Measurements from ENCODE around the gene ADGRD1. TPM values are rescaled to one million over a fixed set of nuclear protein-coding genes. Genes with fewer than 3 reads are reported as not detected.

The ADGRD1 gene
- total RNA-seq, 1 experiment from 2014 or later = not detected

DNA sequence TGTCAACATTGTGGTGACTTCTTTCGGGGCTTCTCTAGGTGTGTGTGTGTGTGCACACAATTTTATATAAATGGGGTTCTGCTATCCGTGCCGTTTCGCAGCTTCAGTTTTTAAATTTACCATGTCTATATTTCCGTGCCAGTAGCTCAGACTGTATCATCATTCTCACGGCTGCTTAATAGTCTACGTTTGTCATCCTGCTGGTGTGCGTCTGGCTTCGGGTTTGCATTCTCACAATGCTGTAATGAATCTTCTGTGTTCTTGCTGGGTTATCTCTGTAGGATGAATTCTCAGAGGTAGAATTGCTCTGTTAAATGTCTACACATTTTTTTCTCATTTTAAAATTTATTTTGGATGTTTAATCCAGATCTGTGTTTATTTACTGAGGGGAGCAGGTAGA, 73.6 kb downstream of the ADGRD1 start:
- in situ Hi-C loops (cut with HindIII; ENCODE audit: low pct_unique_long_range_greater_than_20kb, low sequenced_read_pairs) = no loop called here

DNA sequence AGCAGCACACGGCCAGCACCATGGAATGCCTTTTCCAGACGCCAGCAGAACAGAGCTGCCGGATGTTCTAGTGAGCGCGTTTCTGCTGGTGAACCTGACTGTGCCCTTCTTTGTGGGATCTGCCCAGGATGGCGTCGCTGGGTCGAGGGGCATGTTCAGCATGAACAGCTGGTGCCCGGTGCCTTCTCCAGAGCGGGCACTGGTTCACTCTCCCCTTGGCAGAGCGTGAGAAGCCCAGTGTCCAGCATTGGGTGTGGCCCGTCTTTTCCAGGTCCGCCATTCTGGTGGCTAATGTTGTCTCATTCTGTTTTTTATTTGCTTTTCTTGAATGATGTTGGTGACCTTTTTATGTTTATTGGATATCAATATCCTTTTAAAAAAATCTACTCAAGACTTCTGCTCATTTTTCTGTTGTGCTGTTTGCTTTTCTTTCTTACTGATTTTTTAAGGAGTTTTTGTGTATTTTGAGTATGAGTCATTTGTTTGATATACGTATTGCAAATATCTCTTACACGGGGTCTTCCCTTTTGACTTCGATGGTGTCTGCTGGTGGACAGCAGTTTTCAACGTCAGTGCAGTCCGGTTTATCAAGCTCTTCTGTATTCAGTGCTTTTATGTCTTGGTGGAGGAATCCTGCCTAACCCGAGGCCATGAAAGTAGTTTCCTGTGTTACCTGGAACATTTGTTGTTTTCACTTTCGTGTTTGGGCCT, 74.3 kb downstream of the ADGRD1 start:
- in situ Hi-C loops (cut with HindIII; ENCODE audit: low pct_unique_long_range_greater_than_20kb, low sequenced_read_pairs) = no loop called here

More for the DNA sequence above, 73.6 kb downstream of the ADGRD1 start:
- no peak for DNase-seq (ENCODE audit: low read depth)

DNA sequence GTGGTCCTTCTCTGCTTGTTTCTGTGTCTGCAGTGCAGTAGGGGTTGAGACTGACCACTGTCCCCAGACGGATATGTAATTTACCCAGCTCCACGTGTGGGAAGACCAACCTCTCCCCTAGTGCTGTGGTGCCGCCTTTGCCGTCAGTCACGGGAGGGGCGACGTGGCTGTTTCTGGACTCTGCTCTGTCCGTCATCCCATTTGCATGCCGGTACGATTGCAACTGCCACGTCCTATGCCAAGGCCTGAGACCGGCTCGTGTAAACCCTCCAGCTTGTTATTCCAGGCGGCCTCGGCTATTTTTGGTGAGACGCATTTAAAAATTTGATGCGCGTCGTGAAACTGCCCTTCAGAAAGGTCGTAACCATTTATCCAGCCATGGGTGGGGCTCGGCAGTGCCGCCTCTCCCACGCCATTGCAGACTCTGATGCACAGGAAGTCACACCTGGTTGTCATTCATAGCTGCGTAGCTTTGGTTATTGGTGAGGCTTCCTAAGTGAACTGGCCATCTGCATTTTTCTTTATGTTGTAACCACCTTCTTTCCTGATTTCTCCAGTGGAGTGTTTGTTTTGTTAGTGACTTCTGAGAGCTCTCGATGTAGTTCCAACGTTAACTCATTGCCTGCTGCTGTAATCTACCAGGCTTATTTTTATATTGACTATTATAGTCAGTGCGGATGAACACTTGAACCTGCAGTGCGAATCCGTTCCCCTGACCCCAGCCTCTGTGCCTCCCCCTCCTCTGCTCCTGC, 75.1 kb downstream of the ADGRD1 start:
- no peak for DNase-seq (ENCODE audit: low read depth)
- in situ Hi-C loops (cut with HindIII; ENCODE audit: low pct_unique_long_range_greater_than_20kb, low sequenced_read_pairs) = no loop called here

More for the DNA sequence above, 74.3 kb downstream of the ADGRD1 start:
- DNase-seq (ENCODE audit: low read depth) = no peak

DNA sequence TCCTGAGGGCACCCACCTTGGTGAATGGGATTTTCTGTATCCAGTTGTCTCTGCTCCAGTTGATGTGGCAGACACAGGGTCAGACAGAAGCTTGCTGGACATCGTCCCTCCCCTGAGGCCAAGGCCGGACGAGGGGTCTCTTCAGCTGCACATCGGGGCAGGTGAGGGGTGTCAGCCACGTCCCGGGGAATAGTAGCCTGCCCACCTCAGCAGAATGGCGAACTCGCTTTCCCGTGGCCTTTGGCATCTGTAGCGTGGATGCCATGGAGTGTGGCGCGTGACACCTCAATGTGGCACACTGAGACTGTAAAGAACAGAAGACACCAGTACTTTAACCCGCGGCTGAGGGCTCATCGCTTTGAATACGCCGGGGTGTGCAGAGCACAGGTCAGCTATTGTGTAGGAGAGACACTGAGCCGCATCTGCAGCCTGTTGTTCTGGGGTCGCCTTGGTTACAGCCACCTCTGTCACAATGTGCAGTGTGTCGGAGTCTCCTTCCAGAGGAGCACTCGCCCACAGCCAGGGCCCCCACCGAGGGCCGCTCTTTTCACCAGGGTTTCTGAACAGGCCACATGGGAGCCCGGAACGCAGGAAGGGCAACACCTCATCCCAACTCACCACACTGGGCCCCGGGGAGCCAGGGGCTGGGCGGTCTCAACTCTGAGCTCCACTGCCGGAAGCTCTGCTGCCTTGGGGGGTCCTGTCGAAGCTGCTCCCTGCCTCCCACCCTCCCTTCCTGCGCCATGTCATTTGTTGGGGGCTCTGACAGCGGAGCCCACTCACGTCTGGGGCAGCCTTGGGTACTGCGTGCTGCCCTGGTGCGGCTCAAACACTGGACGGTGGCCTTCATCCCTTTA, 77.0 kb downstream of the ADGRD1 start:
- DNase-seq (ENCODE audit: low read depth) = no peak
- in situ Hi-C loops (cut with HindIII; ENCODE audit: low pct_unique_long_range_greater_than_20kb, low sequenced_read_pairs) = no loop called here

DNA sequence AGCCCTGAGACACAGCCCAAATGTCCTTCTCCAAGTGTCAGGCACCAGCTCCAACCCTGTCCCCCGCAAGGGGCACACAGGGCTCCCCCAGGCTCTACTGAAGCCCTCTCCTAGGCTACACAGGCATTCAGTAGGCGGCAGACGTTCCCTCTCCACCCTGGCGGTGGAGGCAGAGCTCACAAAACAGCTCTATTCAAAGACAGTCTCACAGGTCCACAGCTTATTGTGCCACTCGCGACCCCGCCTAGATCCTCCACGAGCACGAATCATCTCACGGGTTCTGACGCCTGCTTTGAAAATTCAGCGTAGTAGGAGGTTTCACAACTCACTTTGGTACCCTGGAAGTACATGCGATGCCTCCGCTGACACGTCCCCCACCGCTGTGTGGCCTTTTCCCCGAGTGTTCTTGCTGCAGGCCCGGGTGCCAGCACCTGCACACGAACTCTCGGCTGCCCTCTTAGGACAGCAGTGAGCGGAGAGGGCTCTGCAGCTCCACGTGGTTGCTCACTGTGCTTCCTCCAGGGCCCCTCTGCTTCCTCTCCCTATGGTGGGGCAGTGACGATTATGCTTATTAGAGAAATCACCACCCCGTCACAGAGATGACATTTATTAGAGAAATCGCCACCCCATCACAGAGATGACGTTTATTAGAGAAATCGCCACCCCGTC, 78.5 kb downstream of the ADGRD1 start:
- no peak for DNase-seq (ENCODE audit: low read depth)
- in situ Hi-C loops (cut with HindIII; ENCODE audit: low pct_unique_long_range_greater_than_20kb, low sequenced_read_pairs) = no loop called here

DNA sequence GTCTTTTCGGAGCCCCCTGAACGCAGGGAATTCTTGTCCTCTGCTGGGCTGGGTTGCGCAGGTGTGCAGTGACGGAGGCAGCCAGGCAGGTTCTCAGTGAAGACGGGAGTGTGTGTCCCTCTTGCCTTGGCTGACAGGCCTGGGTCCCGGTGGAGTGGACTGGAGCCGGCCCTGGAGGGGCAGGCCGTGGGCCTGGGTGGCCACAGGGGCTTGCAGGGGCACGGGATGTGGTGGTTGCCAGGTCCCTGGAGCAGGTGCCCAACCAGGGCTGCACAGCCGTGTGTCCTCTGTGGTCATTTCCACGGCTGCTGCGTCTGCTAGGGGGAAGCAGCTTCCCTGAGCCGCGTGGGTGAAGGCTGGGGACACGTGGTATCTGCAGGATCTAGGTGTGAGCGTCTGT, 79.8 kb downstream of the ADGRD1 start:
- no peak for DNase-seq (ENCODE audit: low read depth)
- in situ Hi-C loops (cut with HindIII; ENCODE audit: low pct_unique_long_range_greater_than_20kb, low sequenced_read_pairs) = no loop called here

DNA sequence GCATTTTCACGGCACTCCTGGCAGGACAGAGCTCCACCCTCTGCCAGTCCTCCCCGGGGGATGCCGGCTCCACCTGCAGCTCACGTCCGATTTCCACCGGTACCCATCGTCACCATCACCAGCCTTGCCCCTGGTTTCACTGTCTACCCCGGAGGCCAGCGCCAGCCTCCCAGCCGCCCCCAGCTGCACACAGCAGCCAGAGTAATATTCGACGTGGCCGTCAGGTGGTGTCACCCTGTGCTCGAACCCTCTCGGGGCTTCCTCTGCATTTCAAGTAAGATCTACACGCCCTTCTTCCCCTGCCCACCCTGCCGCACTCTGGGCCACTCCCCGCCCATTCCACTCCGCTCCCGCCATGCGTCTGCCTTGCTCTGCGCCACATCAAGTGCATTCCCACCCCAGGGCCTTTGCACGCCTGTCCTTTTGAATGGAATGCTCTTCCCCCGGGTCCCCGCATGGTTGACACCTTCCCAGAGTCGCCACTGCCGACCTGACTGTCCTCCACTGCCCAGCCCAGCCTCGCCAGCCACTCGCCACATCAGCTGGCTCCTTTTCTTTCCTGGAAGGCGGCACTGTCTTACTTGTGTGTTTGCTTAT, 80.3 kb downstream of the ADGRD1 start:
- in situ Hi-C loops (cut with HindIII; ENCODE audit: low pct_unique_long_range_greater_than_20kb, low sequenced_read_pairs) = no loop called here
- DNase-seq (ENCODE audit: low read depth) = no peak

DNA sequence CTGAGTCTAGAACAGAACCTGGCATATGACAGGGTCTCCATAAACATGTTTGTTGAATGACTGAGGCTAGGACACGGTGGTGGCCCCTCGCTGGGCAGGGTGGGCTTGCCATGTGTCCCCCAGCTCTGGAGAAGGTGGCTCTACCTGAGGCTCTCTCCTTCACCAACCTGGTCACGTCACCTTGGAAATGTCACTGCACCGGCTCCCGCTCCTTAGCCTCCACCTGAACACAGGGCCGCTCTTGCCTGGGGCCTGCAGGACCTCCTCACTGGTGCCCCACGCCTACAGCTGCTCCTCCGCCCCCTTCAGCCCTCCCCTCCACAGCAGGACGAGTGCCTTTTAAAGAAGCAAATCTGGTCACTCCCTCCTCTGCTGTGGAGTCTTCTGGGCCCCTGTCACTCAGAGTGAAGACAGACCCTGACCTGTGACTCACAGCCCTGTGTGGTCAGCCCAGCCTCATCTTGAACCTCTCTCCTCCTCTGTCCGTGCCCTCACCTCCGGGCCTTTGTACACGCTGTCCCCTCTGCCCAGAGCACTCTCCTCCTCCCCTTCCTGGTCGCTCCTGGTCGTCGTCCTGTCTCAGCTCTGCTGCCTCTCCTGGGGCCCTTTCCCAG, 81.0 kb downstream of the ADGRD1 start:
- DNase-seq (ENCODE audit: low read depth) = no peak
- in situ Hi-C loops (cut with HindIII; ENCODE audit: low pct_unique_long_range_greater_than_20kb, low sequenced_read_pairs) = no loop called here

DNA sequence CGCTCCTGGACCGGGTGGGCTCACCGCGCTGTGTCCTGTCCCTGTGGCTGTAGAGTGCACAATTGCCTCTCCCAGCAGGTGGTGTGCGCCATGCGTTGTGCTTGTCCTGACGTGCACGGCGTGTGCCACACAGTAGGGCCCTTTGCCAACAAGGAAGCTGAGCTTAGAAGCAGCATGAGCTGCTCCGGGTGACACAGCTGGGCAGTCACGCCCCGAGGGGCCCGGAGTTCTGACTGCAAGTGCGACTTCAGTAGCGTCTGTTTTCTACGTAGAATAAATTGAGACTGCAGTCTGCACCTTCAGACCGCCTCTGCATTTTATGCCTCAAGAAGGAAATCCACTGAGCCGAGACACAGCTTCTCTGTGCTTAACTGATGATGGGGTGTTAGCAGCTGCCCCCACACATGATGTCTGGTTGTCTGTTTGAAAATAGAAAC, 81.6 kb downstream of the ADGRD1 start:
- no peak for DNase-seq (ENCODE audit: low read depth)
- in situ Hi-C loops (cut with HindIII; ENCODE audit: low pct_unique_long_range_greater_than_20kb, low sequenced_read_pairs) = no loop called here

DNA sequence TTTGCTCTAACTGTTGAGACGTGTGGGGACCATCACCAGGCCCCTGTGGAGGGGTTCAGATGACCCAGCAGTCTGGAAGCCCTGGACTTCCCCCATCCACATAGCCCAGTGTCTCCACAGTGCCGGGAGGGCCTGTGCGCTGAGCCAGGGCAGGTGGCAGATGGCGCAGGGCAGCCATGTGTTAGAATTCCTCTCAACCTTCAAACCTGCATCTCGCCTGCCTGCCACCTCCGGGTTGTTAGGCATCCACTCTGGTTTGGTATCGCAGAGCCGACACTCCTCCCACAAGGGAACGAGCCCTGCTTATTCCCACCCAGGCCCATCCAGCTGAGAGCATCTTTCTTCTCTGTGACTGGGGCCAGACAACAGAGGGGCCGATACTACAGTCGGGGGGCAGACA, 84.5 kb downstream of the ADGRD1 start:
- in situ Hi-C loops (cut with HindIII; ENCODE audit: low pct_unique_long_range_greater_than_20kb, low sequenced_read_pairs) = no loop called here
- DNase-seq (ENCODE audit: low read depth) = no peak

DNA sequence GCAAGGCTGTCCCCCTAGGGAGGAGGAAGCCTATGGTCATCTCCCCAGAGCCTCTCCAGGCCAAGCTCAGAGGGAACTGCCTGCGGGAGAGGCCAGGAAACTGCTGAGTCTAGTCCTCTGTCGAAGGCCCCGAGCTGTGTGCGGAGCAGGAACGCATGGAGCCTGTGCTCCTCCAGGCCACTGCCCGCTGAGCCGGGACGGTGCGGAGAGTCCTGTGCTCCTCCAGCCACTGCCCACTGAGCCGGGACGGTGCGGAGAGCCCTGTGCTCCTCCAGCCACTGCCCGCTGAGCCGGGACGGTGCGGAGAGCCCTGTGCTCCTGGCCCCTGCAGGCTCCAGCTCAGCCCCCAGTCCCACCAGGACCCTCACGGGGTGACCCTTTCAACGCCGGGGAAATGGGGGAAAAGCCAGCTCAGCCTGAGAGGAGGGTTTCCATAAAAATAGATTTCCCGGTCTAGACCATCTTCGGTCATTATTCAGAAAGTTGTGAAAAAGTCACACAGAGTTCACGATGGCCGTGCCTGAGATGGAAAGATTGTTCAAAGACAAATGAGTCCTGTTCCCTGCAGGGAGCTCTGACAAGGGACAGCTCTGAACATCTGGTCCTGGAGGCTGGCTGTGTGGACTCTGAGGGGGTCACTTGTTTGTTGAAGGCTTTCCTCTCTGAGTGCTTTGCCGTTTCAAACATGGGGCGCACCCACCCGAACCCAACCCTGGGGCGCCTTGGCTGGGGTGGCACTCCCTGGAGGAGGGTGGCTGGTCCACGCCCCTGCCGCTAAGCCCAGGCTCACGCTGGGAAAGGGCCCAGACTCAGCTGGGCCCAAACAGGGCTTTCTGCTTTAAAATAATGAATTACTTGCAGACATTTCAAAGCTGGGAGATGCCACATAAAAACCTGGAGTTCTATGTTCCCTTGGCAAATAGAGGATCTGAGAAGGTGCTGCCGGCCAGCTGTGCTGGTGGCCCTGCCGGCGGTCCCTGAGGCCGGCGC, 85.5 kb downstream of the ADGRD1 start:
- no peak for DNase-seq (ENCODE audit: low read depth)
- in situ Hi-C loops (cut with HindIII; ENCODE audit: low pct_unique_long_range_greater_than_20kb, low sequenced_read_pairs) = no loop called here

DNA sequence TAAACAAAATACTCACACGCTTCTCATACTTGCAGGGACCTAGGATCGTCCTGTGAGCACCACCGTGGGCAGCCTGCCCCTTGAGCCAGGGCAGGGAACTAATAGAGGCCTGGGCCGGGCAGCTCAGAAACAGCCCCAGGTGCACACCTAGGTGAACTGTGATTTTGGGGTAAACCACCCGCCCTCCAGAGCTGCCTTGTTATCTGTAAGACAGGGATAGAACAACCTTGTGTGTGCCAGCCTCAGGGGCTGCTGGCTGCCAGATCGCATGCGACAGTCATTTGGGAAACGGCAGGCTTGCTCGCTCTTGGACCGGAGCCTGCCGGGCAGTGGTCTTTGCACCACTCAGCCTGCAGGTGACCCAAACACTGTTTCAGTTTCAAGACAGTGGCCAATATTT, 86.8 kb downstream of the ADGRD1 start:
- DNase-seq (ENCODE audit: low read depth) = no peak
- in situ Hi-C loops (cut with HindIII; ENCODE audit: low pct_unique_long_range_greater_than_20kb, low sequenced_read_pairs) = no loop called here

DNA sequence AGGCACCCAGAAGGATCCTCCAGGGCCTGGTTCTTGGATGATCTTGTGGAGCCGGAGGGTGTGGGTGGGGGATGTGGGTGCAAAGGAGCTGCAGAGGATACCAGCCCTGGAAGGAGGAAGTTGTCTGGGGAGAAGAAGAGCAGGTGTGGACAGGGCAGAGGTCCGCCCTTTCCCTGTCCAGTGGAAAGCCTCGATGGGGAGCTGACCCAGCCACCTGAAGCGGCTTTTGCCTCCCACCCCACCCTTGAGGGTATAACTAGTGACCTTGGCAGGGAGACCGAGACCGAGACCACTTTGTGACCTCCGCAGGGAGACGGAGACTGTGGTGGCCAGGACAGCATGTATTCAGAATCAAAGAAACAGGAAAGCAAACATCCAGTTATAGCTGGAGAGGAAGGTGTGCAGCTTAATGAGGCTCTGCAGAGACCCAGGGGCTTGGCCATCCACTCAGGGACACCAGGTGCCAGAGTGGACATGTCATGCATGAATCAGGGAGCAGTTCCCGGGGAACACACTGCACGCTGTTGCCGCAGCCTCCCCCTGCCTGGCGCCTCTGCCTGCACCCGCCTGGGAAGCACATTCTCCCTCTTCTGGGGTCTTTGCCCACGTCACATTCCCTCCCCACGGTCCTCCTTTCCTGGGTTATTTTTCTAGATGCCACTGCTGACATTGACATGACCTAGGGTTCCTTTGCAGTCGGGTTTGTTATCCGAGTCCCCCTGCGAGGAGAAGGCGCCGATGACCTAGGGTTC, 87.7 kb downstream of the ADGRD1 start:
- in situ Hi-C loops (cut with HindIII; ENCODE audit: low pct_unique_long_range_greater_than_20kb, low sequenced_read_pairs) = no loop called here

DNA sequence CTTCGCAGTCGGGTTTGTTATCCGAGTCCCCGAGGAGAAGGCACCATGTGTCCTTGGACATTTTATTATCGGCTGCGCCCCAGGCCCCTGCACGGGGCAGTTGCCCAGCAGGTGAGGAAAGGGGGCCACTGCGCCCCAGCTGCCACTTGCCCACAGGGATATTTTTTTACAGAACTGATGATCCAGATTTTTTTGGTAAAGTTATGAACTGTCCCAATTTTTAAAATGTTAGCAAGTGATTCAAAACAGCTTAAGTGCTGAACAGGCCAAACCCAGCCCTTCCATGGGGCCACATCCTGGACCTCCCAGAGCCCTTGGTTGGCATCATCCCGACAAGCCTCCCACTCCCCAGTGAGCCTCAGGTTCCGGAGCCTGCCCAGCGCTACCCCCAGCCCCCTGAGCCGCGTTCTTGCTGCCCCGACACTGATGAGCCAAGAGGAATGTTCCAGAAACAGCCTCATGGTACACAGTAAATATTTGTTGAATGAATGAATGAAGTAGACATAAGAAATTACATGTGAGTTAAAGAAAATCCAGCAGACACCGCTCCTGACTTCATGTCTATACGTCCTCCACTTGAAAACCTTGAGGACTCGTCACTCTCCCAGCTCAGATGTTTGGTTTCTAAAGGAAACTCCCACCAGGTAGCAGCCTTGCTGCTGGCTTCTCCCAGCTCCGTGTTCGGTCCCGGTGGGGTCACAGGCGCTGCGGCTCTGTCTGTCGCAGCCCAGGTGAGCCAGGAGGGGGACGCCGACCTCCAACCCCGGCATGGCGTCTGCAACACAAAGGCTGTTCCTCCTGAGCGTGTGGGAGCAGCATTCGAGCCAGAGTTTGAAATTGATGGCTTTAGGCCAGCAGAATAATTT, 88.5 kb downstream of the ADGRD1 start:
- in situ Hi-C loops (cut with HindIII; ENCODE audit: low pct_unique_long_range_greater_than_20kb, low sequenced_read_pairs) = no loop called here
- no peak for DNase-seq (ENCODE audit: low read depth)

More for the DNA sequence above, 87.7 kb downstream of the ADGRD1 start:
- DNase-seq (ENCODE audit: low read depth) = no peak

DNA sequence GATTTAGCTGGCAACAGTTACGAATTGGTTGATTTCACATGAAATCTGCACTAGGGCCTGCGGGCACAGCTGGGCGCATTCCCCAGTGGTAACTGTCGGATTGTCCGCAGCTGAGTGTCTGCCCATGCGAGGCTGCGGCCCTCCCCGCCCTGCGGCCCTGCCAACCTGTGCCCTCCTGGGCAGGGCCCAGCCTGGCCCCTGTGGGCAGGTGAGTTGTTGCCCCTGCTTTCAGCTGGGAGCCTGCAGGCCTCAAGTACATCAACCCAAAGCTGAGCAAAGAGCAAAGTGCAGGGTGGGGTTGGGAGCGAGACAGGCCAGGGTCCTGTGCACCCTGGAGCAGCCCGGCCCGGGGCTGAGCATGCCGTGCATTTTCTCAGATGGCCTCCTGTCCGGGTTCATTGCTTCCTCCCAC, 89.1 kb downstream of the ADGRD1 start:
- no peak for DNase-seq (ENCODE audit: low read depth)
- in situ Hi-C loops (cut with HindIII; ENCODE audit: low pct_unique_long_range_greater_than_20kb, low sequenced_read_pairs) = no loop called here

Data from Caki2 (cell line).